ENCODE data around the gene ZNF784. TPM values are rescaled to one million over a fixed set of nuclear protein-coding genes. Genes with fewer than 3 reads are reported as not detected.

The ZNF784 gene
- total RNA-seq, 1 donor from 2014 or later = 12.9 TPM

DNA sequence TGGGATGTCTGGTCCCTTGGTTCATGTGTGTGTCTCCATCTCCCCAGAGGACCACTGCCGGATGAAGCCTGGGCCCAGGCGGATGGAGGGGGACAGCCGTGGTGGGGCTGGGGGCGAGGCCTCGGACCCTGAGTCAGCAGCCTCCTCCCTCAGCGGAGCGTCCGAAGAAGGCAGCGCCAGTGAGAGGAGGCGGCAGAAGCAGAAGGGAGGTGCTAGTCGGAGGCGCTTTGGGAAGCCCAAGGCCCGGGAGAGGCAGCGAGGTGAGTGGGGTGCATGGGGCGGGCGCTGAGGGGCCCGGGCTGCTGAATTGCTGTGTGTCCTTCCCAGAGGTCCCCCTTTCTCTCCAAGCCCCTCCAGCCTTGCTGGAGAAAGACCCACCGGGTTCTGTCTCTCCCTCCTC, 26.9 kb upstream of the ZNF784 start:
- Mint-ChIP-seq H3K36me3 (peaks cover 9% of the 10 kb centered on the region), H3K4me3 (no peak overlapping the region), H3K27me3 (ENCODE audit: low read depth) (no peaks in the 10 kb centered on the region), H3K9me3 (no peaks in the 10 kb centered on the region), H3K27ac (no peak overlapping the region), H3K4me1 (peaks cover 32% of the 10 kb centered on the region)
- DNase-seq (ENCODE audit: low spot score in 2 of 2, unreplicated experiment in 2 of 2) = no peak
- TF ChIP-seq, protein P1, sequence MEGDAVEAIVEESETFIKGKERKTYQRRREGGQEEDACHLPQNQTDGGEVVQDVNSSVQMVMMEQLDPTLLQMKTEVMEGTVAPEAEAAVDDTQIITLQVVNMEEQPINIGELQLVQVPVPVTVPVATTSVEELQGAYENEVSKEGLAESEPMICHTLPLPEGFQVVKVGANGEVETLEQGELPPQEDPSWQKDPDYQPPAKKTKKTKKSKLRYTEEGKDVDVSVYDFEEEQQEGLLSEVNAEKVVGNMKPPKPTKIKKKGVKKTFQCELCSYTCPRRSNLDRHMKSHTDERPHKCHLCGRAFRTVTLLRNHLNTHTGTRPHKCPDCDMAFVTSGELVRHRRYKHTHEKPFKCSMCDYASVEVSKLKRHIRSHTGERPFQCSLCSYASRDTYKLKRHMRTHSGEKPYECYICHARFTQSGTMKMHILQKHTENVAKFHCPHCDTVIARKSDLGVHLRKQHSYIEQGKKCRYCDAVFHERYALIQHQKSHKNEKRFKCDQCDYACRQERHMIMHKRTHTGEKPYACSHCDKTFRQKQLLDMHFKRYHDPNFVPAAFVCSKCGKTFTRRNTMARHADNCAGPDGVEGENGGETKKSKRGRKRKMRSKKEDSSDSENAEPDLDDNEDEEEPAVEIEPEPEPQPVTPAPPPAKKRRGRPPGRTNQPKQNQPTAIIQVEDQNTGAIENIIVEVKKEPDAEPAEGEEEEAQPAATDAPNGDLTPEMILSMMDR (IDR thresholded peaks at IDR 0.05; ENCODE audit: unreplicated experiment) = no peak

DNA sequence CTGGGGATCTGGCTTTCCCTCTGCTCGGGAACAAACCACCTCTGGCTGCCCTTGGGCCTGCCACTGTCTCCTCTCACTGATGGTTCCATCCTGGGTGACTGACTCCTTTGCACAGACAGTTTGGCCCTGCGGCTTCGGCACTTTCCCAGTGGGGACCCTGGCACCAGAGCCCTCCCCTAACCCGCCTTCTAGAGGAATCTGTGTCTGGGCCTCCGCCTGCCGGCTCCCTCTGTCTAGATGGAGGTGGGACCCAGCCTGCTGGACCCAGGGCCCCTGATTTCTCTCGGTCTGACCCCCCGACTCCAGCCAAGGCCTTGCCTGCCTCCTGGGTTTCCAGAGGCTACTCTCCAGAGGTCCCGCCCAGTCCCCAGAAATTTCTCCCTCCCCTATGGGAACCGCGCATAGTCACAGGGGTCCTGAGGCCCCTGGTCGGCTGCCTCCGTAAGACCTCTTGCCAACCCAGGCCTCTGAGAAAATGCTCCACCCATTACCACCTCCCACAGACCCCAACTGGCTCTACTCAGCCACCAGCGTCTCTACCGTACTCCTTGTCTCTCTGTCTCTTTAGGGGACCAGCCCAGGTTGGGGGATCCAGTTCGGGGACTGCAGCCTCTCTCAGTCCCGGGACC, 26.4 kb upstream of the ZNF784 start:
- peak overlapping the region; percentile 69 for H3K27ac Mint-ChIP-seq
- DNase-seq (ENCODE audit: low spot score in 2 of 2, unreplicated experiment in 2 of 2) = no peak
- H3K36me3 Mint-ChIP-seq = peaks cover 9% of the 10 kb centered on the region
- H3K4me3 Mint-ChIP-seq = peak overlapping the region; percentile 58
- no peaks in the 10 kb centered on the region for H3K27me3 Mint-ChIP-seq (ENCODE audit: low read depth)
- H3K4me1 Mint-ChIP-seq = peaks cover 27% of the 10 kb centered on the region
- TF ChIP-seq, protein P1 (IDR thresholded peaks at IDR 0.05; ENCODE audit: unreplicated experiment) = no peak
- no peaks in the 10 kb centered on the region for H3K9me3 Mint-ChIP-seq

DNA sequence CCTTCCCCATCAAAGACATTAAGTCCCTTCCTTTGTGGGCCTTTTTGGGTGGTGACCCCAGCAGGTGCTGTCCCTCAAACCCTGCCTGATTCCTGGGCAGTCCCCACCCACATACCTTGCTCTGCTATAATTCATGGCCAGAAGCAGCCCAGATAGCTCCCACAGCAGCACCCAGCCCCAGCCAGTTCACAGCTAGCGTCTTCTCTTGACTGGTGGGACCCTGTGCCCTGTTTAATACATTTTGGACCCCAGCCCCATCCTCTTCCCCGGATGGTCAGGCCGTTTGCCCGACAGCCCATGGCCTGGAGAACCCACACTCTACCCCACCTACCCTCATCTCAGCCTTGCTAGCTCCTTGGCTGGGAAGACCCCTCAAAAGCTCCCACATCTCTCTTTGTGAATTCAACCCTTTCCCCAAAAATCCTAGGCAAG, 25.8 kb upstream of the ZNF784 start:
- no peak for DNase-seq (ENCODE audit: low spot score in 2 of 2, unreplicated experiment in 2 of 2)
- H3K4me1 Mint-ChIP-seq = peaks cover 30% of the 10 kb centered on the region
- H3K36me3 Mint-ChIP-seq = peaks cover 9% of the 10 kb centered on the region
- no peaks in the 10 kb centered on the region for H3K9me3 Mint-ChIP-seq
- peak overlapping the region; percentile 69 for H3K27ac Mint-ChIP-seq
- peak overlapping the region; percentile 58 for H3K4me3 Mint-ChIP-seq
- no peaks in the 10 kb centered on the region for H3K27me3 Mint-ChIP-seq (ENCODE audit: low read depth)
- TF ChIP-seq, protein P1 (IDR thresholded peaks at IDR 0.05; ENCODE audit: unreplicated experiment) = no peak

DNA sequence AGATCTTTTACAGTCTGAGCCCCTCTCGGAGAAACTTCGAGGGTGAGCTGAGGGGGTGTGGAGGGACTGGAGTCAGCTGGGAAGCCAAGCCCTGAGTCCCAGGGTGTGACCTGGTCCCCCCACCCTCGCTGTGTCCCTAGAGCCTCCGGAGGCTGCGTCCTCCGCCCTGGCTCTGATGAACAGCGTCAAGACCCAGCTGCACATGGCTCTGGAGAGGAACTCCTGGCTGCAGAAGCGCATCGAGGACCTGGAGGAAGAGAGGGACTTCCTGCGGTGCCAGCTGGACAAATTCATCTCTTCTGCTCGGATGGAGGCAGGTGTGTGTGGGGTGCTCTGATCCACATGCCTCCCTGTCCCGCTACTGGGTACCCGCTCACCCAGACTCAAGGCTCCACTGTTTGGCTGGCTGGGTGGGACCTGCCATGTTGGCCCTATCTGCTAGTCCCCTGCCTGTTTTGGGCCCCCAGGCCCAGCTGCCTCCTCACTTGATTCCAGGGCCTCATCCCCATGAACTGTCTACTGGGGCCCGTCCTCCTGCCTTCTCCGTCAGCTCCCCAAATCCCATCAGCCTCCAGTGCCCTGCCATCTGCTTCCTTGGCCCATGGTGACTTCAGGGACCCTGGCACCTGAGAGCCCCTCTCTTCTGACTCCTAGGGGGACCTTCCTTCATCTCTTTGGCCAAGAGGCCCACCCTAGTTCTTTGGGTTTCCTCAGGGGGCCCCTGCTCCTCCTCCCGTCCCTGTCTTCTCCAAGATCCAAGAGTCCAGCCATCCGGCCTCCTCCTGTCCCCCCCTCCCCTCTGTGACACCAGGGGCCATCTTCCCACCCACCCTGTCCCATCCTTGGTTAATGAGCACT, 25.1 kb upstream of the ZNF784 start:
- peaks cover 9% of the 10 kb centered on the region for H3K36me3 Mint-ChIP-seq
- peaks cover 32% of the 10 kb centered on the region for H3K4me1 Mint-ChIP-seq
- H3K4me3 Mint-ChIP-seq = peak overlapping the region; percentile 78
- TF ChIP-seq, protein P1 (IDR thresholded peaks at IDR 0.05; ENCODE audit: unreplicated experiment) = no peak
- no peak for DNase-seq (ENCODE audit: low spot score in 2 of 2, unreplicated experiment in 2 of 2)
- peak overlapping the region; percentile 43 for H3K27ac Mint-ChIP-seq
- H3K9me3 Mint-ChIP-seq = no peaks in the 10 kb centered on the region
- no peaks in the 10 kb centered on the region for H3K27me3 Mint-ChIP-seq (ENCODE audit: low read depth)

DNA sequence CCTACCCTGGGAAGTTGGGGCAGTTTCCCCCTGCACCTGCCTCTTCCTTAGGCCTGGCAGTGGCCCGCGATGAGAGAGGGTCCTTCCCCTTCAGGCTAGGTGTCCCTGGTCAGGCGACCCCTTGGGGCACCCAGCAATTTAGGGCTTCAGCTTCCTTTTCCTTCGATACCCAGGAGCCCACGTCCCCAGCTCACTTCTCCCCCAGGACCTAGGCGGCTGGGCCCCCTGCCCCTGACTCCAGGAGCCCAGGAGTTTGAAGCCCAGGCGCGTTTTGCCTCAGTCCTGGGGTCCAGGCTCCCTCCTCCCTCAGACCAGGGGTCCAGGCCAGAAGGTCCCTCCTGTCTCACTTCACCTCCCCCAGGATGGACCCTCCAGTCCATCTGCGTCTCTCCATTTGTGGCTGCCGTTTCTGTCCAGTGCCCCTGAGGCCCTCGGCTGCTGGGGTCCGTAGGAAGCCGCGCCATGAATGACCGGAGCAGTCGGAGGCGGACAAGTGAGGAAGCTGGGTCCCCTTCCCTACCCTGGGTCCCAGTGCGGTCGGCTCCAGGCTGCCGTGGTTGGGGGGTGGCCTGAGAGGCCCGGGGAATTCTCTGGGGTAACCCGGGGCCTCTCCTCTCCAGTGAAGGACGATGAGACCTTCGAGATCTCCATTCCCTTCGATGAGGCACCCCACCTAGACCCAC, 24.4 kb upstream of the ZNF784 start:
- Mint-ChIP-seq H3K9me3 (no peaks in the 10 kb centered on the region), H3K4me3 (peak overlapping the region; percentile 78), H3K4me1 (peaks cover 38% of the 10 kb centered on the region), H3K36me3 (peaks cover 9% of the 10 kb centered on the region), H3K27me3 (ENCODE audit: low read depth) (no peaks in the 10 kb centered on the region), H3K27ac (peak overlapping the region; percentile 61)
- no peak for DNase-seq (ENCODE audit: low spot score in 2 of 2, unreplicated experiment in 2 of 2)
- TF ChIP-seq, protein P1 (IDR thresholded peaks at IDR 0.05; ENCODE audit: unreplicated experiment) = no peak

All from mesothelial cell of epicardium (in vitro differentiated cells).